Thyroid gland (tissue), 4 donors: ENCODE data around the gene IFNA8. TPM values are rescaled to one million over a fixed set of nuclear protein-coding genes. Genes with fewer than 3 reads are reported as not detected.
"Not testable (repeated sequence)": the region's sequence is repeated elsewhere in the genome, so short reads cannot be mapped to it uniquely, and the experiment has no call there.

Experiments
- DNase-seq, 2 donors: peaks; one replicate each; pipeline ENCODE4 v3.0.0-alpha.2; 2019
- H3K27ac ChIP-seq, 3 donors: fragments of 200-600 bp; sonication (generic); 1 replicate in 2 of 3; 2 replicates in 1 of 3; pipeline ENCODE4 v1.5.1; 2016 to 2019; ENCODE audit warnings: mild to moderate bottlenecking in 1 of 3, moderate library complexity in 1 of 3
- H3K27me3 ChIP-seq: fragments of 200-600 bp; sonication (generic); one replicate; pipeline ENCODE4 v1.5.1; 2019
- H3K36me3 ChIP-seq, 2 donors: fragments of 200-600 bp; sonication (generic); one replicate each; pipeline ENCODE4 v1.5.1; 2016 to 2019
- H3K4me1 ChIP-seq, 2 donors: fragments of 200-600 bp; sonication (generic); one replicate each; pipeline ENCODE4 v1.5.1; 2017 to 2019
- H3K4me3 ChIP-seq, 3 donors: fragments of 200-600 bp; sonication (generic); replicated peaks in 1 of 3; 1 replicate in 2 of 3; 2 replicates in 1 of 3; pipeline ENCODE4 v1.5.1; 2016; ENCODE audit warnings: mild to moderate bottlenecking in 1 of 3
- H3K9me3 ChIP-seq: fragments of 200-600 bp; sonication (generic); one replicate; pipeline ENCODE4 v1.5.1; 2017
- POLR2A ChIP-seq, 2 donors: fragments of 450-650 bp; IDR thresholded peaks; one replicate each; pipeline ENCODE4 v1.6.1; 2017; ENCODE audit warnings: antibody characterized with exemption in 2 of 2, mild to moderate bottlenecking in 2 of 2, moderate library complexity in 1 of 2
- WGBS, 2 donors: methylation state at CpG; one replicate each; pipeline ENCODE4 v1.1.5; 2017; 5-methylcytosine and 5-hydroxymethylcytosine counted together
- intact Hi-C: fragments of 100-400 bp; cut with DNase I; formaldehyde crosslinking; loops from one replicate; pipeline ENCODE4 v1.15.1; 2023
- total RNA-seq, 4 donors: library from RNA; depleted of rRNA; stranded (reverse); fragments of >200 nt; gene quantifications; one replicate each; pipeline ENCODE4 v1.2.3, GENCODE V29; 2016
- TF ChIP-seq, protein P1 (sequence below), 6 experiments: fragments of 200-600 bp in 3 of 6; fragments of 450-650 bp in 3 of 6; sonication (generic) in 3 of 6; IDR thresholded peaks; one replicate each; pipeline ENCODE4 v1.5.1; 2016 to 2019; ENCODE audit warnings: antibody characterized with exemption in 6 of 6, mild to moderate bottlenecking in 2 of 6, inconsistent platforms in 1 of 6, moderate library complexity in 1 of 6

Gene IFNA8
- total RNA-seq, 4 donors from 2014 or later: not detected

DNA sequence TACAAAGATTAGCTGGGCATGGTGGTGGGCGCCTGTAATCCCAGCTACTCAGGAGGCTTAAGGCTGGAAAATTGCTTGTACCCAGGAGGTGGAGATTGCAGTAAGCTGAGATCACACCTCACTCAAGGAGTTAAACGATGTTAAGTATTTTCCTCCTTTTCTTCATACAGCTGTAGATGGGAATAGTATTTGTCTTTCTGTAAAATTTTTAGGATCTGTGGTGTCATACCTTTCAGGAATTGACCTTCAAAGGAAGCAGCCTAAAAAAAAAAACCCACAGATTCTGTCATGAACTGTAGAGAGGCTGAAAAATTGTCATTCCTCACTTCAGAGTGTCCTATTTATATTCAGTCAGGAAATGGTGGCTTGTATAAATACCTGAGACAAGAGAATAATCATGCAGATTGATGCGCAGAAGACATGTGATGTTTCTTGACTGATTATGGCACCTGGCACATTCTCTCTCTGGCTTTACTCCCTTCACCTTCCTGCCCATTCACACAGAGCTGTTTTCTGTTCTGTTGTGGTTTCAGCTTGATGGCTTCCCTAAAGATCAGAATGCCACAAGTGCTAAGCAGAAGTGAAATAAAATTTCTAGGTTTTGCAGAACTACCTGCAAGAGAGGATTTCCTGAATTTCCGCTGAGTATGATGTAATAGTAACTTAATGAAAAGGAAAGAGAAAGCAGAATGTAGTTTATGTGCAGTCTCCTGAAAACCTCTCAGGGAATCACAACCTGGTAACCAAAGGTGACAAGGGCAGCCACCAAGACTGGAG lies 35.1 kb downstream of the IFNA8 start:
- H3K27me3 ChIP-seq: no peaks in the 10 kb centered on the region
- no peaks in the 10 kb centered on the region for H3K4me1 ChIP-seq
- intact Hi-C loops: no loop called here
- no peaks in the 10 kb centered on the region for H3K36me3 ChIP-seq
- no peak overlapping the region for H3K27ac ChIP-seq
- 89 to 93% methylated on average over 4 of the region's 4 CpGs for WGBS, 2 donors
- TF ChIP-seq, protein P1, sequence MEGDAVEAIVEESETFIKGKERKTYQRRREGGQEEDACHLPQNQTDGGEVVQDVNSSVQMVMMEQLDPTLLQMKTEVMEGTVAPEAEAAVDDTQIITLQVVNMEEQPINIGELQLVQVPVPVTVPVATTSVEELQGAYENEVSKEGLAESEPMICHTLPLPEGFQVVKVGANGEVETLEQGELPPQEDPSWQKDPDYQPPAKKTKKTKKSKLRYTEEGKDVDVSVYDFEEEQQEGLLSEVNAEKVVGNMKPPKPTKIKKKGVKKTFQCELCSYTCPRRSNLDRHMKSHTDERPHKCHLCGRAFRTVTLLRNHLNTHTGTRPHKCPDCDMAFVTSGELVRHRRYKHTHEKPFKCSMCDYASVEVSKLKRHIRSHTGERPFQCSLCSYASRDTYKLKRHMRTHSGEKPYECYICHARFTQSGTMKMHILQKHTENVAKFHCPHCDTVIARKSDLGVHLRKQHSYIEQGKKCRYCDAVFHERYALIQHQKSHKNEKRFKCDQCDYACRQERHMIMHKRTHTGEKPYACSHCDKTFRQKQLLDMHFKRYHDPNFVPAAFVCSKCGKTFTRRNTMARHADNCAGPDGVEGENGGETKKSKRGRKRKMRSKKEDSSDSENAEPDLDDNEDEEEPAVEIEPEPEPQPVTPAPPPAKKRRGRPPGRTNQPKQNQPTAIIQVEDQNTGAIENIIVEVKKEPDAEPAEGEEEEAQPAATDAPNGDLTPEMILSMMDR (IDR thresholded peaks at IDR 0.05): no peak
- no peak for TF ChIP-seq POLR2A (IDR thresholded peaks at IDR 0.05)
- no peak for DNase-seq
- no peak overlapping the region for H3K4me3 ChIP-seq
- H3K9me3 ChIP-seq: no peaks in the 10 kb centered on the region

DNA sequence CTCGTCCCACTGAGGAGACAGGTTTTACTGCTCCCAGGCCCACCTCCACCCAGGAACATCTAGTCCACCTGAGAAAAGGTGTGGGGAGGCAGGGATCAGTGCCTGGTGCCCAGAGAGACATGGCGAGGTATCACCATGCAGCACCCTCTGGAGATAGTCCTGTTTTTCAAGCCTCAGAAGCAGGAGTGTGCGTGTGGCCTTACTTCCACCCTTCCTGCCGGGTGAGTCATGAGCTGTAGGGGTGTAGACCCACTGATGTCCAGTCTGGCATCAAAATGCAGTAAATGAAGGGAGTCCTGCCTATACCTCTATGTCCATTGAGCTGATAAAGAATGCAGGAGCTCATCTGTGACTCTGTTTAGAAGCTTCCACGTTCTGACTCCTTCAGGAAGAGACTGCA lies 40.4 kb downstream of the IFNA8 start:
- H3K36me3 ChIP-seq, DNase-seq, H3K27ac ChIP-seq, H3K9me3 ChIP-seq, H3K4me1 ChIP-seq, intact Hi-C loops, H3K4me3 ChIP-seq, H3K27me3 ChIP-seq: not testable (repeated sequence)
- 78 to 94% methylated on average over 4 to 5 of the region's 5 CpGs for WGBS, 2 donors

DNA sequence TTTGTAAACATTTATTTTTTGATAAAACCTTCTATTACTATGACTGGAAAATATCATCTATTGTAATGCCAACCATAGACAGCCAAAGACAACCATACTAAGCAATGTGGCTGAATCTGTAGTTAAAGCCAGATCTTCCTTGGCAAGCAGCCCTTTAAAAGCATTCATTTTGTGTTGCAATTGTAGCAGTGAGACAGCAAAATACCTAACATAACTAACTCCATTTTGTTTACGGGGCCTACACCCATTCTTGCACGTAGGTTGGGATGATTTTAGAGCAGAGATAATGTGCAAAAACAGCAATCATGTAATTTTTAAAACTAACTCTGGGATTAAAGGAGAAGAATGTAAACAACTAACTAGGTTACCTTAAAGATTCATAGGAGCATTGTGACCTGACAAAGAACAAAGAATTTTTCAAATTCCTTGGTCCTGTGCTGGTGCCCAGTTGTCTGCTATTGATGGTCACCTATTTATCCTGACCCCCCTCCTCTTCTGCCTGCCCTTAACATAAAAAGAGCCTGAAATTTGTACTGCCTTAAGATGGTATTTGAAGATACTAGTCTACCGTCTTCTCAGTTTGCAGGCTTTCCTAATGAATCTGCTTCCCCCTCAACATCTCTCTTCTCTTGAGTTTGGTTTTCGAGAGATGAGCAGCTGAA lies 41.9 kb downstream of the IFNA8 start:
- H3K36me3 ChIP-seq: no peaks in the 10 kb centered on the region
- H3K27me3 ChIP-seq: no peaks in the 10 kb centered on the region
- H3K9me3 ChIP-seq: no peaks in the 10 kb centered on the region
- no peak for DNase-seq
- H3K27ac ChIP-seq: no peak overlapping the region
- intact Hi-C loops: no loop called here
- TF ChIP-seq POLR2A (IDR thresholded peaks at IDR 0.05): no peak
- TF ChIP-seq, protein P1 (IDR thresholded peaks at IDR 0.05): no peak
- H3K4me1 ChIP-seq: no peaks in the 10 kb centered on the region
- WGBS, 2 donors: 91 to 94% methylated on average over 4 of the region's 4 CpGs
- H3K4me3 ChIP-seq: no peak overlapping the region

DNA sequence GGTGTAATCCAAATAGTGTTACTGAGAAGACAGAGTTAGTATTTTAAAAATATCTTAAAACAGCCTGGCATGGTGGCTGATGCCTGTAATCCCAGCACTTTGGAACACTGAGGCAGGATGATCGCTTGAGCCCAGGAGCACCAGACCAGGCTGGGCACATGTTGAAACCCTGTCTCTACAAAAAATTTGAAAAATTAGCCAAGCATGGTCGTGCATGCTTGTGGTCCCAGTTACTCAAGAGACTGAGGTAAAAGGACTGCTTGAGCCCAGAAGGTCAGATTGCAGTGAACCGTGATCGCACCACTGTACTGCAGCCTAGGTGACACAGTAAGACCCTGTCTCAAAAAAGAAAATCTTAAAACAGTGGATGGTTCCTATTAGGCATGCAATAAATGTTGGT lies 43.8 kb downstream of the IFNA8 start:
- Histone ChIP-seq H3K4me1 (no peaks in the 10 kb centered on the region), H3K4me3 (no peak overlapping the region), H3K27ac (no peak overlapping the region), H3K36me3 (no peaks in the 10 kb centered on the region), H3K27me3 (no peaks in the 10 kb centered on the region), H3K9me3 (no peaks in the 10 kb centered on the region)
- TF ChIP-seq, protein P1 (IDR thresholded peaks at IDR 0.05): no peak
- TF ChIP-seq POLR2A (IDR thresholded peaks at IDR 0.05): no peak
- no peak for DNase-seq
- intact Hi-C loops: no loop called here
- WGBS, 2 donors: 63 to 74% methylated on average over 4 of the region's 4 CpGs

DNA sequence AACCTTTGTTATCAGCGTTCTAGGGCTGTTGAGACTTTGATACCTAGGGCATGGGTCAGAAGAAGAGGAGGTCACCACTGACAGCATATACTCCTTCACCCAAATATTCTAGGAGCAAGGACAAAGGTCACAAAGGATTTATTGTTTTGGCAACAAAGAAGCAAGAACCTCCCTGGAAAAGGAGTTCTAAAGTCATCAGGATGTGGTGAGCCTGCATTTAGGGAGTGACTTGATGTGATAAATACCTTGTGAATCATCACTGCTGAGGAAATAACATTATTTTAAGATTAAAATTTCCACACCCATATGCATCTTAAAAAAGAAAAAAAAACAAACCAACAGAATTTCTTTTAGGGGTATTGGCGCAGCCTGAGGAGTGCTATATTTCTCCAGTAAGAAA lies 45.2 kb downstream of the IFNA8 start:
- DNase-seq: no peak
- H3K27ac ChIP-seq: no peak overlapping the region
- H3K36me3 ChIP-seq: no peaks in the 10 kb centered on the region
- WGBS, 2 donors: 77 to 84% methylated on average over 2 of the region's 2 CpGs
- no peak overlapping the region for H3K4me3 ChIP-seq
- H3K27me3 ChIP-seq: no peaks in the 10 kb centered on the region
- H3K4me1 ChIP-seq: no peaks in the 10 kb centered on the region
- TF ChIP-seq, protein P1 (IDR thresholded peaks at IDR 0.05): no peak
- no peak for TF ChIP-seq POLR2A (IDR thresholded peaks at IDR 0.05)
- no peaks in the 10 kb centered on the region for H3K9me3 ChIP-seq
- intact Hi-C loops: no loop called here
